GM18909 (cell line): ENCODE measurements around the gene CCM2L.

Experiments used
- ATAC-seq: cut with Tn5 transposase; IDR thresholded peaks from one replicate; pipeline ENCODE4 v1.9.1; 2021; ENCODE audit warnings: mild to moderate bottlenecking; ENCODE audit not compliant: unreplicated experiment, poor library complexity

CCM2L gene

DNA sequence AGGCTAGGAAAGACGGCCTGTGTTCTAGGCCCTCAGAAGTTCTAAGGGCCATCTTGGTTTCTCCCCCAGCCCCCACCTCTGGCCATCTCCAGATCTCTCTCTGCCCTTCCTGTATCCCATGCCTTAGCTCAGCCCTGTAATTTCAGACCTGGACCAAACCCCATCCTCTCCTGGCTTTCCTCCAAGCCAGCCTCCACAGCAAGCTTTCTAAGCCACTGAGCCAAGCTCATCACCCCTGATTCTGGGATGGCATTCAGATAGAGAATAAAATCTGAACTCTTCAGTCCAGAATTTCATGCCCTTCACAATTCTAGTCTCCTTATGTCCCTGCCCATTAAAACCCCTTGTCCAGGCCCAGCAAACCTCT is 18.9 kb upstream of the CCM2L start:
- ATAC-seq, result no peak

DNA sequence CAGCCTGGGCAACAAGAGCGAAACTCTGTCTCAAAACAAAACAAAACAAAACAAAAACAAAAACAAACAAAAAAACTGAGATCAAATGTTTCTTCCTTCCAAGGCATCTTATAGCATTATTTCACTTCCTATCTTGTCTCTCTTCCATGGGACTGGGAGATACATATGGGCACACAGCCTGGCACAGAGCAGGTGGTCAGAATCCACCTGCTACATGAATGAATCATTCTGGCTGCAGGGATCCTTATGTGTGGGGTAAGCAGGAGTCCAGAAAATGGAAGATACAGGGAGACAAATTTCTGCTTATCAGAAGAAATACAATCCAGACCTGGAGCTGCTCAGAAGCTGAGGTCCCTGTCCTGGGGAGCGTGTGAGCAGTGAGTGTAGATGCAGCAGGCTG is 18.2 kb upstream of the CCM2L start:
- ATAC-seq, result no peak

DNA sequence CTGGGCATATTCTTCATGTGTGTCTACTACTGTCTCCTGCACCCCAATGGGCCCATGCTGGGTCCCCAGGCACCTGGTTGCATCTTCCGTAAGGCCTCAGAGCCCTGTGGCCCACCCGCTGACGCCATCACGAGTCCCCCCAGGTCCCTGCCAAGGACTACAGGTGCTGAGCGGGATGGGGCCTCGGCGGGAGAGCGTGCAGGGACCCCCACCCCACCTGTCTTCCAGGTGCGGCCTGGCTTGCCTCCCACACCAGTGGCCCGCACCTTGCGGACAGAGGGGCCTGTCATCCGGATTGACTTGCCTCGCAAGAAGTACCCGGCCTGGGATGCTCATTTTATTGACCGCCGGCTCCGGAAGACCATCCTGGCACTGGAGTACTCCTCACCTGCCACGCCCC is 13.2 kb upstream of the CCM2L start:
- ATAC-seq, result no peak

DNA sequence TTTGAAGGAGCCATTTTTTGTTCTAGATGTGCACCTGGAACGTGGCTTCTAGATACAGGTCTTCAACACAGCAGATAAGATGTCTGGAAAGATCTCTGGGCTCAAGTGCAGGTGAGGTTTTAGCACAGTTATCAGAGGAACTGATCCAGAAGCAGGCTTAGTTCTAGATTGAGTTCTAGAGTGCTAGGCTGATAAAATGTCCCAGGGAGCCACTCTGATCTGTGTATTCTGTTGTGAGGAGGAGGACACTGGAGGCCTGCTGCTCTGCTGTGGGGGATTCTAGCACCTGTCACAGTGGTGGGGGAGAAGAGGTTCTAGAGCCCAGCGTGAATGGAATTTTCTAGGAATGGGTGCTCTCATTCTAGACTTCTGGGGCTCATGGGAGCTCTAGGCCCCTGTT is 12.0 kb upstream of the CCM2L start:
- ATAC-seq, result no peak

DNA sequence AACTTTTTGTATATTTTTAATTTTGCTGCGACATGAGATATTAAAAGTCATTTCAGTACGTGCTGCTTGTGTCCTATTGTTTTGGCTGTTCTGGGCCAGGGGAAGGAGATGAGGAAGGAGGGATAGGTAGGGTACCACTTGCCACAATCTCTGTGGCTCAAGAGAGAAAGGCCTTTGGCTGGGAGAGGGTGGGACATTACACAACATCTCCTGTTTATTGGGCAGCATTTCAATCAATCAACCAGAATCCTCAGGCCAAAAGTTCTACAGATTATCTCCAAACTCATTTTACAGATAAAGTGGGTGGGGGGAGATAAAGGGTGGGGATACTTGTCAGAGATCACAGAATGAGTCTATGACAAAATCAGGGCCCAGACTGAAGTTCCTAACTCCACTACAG is 6.9 kb upstream of the CCM2L start:
- no peak for ATAC-seq

DNA sequence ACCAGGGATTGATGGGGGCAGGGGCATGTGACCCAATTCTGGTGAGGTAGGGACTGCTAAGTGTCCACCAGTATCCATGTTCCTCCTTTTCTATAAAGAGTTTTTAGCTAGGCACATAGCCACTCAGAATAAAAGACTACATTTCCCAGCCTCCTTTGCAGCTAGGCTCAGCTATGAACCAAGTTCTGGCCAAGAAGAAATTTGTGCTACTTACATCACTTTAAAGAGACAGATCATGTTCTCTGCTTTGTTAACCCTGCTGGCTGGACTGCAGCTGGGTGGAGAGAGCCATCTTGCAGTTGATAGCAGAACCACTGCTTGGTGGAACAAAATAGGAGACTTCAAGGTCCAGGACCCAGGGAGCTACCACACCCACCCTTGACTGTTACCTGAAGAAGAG is 5.3 kb upstream of the CCM2L start:
- no peak for ATAC-seq

DNA sequence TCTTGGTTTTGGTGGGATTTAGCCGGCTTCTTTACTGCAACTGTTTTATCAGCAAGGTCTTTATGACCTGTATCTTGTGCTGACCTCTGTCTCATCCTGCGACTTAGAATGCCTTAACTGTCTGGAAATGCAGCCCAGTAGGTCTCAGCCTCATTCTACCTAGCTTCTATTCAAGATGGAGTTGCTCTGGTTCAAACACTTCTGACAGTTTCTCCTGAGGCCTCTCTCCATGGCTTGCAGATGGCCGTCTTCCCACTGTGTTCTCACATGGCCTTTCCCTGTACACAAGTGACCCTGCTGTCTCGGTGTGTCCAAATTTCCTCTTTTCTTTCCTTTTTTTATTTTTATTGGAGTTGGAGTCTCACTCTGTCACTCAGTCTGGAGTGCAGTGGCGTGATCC is 4.2 kb upstream of the CCM2L start:
- ATAC-seq, result no peak

DNA sequence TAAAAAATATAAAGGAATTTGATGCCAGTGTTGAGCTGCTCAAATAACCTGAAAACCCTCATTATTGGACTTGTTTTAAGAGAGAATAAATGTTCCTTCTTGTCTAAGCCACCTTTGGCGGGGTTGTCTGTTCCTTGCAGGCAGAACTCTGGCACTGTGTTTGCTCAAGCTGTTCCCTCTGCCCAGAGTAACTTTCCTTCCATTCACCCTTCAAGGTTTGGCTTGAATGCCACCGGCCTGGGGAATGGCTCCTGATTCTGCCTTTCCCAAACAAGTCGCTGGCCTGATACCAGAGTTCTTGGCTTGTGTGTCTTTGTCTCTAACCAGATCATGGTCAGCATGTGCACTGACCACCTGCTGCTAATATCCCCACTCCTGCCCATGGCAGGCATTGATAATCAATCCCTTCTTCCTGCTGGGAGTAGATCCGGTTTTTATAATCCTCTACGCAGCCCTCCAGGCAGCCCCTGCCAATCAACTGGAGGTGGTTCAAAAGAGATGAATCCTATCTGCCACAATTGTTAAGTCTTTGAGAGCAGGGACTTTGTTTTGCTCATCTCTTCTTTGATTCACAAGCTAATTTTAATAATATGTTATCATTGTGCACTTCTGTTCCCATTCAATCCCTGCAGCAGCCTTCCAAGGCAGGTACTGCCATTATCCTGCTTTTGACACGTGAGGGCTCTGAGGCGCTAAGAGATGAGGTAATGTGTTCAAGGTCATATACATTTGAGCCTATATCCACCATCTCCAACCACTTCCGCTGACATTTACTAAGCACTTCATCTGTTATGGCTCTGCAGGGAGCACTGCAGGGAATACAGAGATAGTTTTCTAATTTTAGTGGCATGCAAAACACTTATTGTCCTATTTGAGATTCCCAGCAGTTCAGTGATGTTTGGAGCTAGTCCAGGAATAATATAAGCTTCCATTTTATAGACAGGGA is 3.1 kb upstream of the CCM2L start:
- ATAC-seq, result no peak

DNA sequence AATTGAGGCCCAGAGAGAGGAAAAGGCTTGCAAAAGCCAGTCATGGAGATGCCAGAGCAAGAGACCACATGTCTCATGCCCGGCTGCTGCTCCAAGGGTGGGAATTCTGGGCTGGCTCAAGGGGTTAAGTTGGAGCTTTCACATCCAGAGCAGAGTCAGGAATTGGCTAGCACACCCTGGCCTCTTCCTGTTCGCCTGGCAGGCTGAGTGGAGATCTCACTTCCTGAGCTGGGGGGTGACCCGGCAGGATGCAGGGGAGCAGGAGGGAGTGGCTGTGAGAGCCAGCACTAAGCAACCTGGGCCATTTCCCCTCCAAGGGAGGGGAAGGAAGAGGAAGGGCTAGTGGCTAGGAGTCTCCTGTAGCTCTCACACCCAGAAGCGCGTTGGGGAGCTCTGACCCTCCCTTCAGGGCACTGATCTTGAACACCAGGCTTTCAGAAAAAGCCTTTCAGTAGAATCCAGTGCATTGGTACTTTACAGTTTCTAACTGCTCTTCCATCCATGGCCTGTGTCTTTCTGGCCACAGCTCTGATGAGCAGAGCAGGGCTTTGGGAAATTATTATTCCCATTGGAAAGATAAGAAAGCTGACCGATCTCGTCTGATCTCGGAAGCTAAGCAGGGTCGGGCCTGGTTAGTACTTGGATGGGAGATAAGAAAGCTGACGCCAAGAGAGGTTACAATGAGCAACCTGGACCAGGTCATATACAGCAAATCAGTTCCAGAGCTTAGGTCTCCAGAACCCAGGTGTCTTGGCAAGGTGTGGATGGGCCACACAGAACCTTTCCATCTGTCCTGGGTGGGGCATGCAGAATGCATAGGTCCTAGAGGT is 2.2 kb upstream of the CCM2L start:
- no peak for ATAC-seq

DNA sequence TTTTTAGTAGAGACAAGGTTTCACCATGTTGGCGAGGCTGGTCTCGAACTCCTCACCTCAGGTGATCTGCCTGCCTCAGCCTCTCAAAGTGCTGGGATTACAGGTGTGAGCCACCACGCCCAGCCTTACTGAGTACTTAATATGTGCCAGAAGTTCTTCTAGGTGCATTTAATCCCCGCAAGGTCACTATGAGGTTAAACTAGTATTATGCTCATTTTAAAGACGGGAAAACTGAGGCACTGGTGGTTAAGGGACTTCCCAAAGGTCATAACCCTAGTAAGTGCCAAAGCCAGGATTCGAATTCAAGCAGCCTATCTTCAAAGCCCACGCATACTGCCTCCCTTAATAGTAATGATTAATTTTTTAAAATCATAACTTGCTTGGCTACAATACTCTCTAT is 674 bp upstream of the CCM2L start:
- ATAC-seq, result no peak

DNA sequence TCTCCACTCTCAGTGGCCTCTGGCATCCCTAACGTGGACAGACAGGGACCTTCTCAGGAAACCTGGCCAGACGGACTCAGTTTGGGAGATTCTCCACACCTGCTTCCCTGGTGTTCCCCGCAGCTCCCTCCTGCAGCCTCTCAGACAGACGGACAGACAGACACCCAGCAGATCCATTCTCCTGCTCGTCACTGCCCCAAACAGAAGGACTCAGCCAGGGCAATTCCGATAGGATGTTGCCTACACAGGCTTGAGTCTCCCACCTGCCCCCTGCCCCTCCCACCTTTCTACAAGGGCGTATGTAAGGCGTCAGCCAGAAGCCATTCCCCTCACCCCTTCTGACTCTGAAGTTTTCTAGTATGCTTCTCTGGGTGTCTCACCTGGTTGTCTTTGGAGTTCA is 428 bp downstream of the CCM2L start:
- ATAC-seq, result no peak

DNA sequence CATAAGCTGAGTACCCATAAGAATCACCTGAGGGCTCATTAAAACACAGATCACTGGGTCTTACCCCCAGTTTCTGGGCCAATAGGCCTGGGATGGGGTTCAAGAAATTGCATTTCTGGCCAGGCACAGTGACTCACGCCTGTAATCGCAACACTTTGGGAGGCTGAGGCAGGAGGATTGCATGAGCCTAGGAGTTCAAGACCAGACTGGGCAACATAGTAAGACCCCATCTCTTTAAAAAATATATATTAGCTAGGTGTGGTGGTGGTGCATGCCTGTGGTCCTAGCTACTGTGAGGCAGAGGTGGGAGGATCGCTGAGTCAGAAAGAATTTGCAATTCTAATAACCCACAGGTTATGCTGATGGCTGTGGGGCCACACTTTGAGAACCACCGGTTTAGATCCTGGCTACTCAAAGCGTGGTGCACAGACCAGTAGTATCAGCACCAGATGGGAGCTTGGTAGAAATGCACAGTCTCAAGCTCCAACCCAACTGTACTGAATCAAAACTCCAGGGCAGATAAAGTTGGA is 2.0 kb downstream of the CCM2L start:
- ATAC-seq, result no peak

DNA sequence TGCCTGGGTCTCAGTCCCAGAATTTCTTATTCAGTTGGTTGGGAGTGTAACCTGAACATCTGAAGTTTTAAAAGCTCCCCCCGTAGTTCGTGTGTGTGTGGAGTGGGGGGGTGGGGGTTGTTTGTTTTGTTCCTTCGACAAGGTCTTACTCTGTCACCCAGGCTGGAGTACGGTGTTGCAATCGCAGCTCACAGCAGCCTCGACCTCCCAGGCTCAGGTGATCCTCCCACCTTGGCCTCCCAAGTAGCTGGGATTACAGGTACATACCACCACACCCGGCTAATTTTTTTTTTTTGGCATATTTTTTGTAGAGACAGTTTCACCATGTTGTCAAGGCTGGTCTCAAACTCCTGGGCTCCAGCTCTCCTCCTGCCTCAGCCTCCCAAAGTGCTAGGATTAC is 3.1 kb downstream of the CCM2L start:
- no peak for ATAC-seq

DNA sequence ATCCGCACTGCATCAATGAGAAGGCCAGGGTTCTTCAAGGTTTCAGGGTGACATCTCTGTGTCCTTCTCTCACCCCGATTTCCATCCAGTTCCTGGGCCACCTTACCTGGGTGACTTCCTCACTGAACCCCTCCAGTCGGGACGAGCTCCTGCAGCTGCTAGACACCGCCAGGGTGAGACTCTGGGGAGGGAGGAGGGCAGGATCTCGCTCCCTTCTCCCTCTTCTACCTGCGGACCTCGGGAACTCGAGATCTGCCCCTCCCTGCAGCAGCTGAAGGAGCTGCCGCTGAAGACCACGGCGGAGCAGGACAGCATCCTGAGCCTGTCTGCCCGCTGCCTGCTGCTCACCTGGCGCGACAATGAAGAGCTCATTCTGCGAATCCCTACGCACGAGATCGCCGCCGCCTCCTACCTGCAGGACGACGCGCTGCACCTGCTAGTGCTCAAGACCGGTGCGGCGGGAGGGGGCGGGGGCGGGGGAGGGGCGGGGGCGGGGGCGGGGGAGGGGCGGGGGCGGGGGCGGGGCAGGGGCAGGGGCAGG is 7.5 kb downstream of the CCM2L start:
- ATAC-seq, result no peak

DNA sequence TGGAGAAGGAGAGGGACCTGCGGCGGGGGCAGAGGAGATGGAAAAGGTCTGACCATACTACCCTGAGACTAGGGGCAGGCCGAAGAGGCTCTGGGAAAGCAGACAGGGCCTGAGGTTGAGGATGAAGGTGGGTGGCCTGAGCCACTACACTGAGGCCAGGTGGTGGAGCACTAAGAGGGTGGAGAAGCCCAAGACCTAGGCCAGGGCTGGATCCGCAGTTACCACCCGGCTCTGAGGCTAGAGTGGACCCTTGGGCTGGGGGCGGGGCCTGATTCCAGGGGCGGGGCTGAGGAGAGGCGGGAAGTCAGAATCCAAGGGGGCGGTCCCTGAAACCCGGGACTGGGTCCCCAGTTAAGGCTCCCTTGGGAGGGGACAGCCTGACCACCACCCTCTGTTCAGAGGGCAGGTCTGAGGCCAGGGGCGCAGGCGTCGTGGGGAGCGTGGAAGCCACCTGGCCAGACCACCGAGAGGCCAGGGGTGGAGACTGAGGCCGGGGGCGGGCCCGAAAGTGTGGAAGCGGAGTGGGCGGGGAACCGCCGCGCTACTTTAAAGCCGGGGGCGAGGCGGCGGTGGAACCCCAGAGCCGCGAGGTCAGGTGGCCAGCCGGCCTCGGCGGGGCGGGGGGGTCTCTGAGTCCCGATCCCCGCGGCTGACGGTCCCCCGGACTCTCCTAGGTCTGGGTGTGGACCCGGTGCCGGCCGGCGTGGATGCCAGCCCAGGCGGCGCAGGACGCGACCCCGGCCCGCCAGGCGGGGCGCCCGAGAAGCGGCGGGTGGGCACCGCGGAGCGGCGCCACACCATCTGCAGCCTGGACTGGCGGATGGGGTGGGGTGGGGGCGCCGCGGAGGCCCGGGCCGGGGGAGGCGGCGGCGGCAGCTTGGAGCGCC is 8.3 kb downstream of the CCM2L start:
- ATAC-seq, result no peak

DNA sequence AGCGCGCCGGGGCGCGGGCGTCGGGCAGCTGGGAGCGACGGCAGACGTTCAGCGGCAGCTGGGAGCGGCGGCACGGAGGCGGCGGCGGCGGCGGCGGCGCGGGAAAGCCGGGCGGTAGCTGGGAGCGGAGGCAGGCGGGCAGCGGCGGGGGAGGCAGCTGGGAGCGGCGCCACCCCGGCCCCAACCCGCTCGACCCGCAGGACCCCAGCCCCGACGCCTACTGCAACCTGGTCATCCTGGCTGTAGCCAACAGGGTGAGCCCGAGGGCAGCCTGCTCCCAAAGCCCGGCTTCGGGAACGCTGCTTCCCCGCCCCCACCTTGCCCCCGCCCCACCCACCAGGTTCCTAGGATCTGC is 8.9 kb downstream of the CCM2L start:
- ATAC-seq, result no peak

DNA sequence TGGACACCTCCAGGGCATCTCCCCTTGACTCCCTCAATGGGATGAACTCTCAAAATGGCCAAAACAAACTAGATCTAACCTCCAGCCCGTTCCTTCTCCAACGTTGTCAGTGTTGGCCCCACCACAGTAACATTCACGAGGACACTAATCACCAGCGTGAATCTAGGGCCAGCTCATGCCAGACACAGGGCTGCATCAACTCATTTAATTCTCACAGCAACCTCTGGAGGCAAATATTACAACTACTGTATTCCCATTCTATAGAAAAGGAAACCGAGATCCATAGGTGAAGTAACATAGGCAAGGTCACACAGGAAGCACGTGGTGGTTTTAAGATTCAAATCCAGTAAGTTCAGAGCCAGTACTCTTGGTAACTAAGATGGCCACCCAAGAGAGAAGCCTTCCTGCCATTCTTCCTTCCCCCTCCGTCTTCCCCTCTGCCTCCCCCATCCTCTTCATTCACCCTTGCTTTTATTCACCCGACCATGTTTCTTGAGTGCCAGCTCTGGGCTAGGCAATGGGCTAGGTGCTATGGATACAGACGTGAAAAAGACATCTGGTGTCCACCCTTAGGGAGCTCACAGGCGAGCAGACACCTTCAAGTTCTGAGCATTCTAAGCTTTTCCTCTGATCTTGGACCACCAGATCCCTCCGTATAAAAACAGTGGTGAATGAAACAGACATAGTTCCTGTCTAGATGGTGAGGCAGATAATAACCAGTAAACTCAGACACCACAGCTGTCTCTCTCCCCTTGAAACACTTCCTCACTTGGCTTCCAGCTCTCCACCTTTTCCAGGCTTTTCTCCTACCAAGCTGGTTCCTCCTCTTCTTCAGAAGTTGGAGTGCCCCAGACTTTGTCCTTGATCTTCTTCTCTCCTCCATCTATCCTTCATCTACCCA is 9.6 kb downstream of the CCM2L start:
- ATAC-seq, result no peak

DNA sequence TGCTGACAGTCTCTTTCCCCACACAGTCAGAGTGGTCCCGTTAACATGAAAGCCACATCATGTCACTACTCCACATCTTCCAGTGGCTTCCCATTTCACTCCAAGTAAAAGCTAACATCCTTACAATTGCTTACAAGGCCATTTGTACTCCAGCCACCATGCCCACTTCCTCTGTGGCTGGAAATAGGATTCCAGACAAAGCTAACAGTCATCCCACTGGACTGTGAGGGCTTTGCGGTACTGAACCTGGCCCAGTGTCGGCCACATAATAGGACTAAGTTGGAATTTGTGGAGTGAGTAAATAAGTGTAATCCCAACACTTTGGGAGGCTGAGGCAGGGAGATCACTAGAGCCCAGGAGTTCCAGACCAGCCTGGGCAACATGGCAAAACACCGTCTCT is 10.9 kb downstream of the CCM2L start:
- ATAC-seq, result no peak

DNA sequence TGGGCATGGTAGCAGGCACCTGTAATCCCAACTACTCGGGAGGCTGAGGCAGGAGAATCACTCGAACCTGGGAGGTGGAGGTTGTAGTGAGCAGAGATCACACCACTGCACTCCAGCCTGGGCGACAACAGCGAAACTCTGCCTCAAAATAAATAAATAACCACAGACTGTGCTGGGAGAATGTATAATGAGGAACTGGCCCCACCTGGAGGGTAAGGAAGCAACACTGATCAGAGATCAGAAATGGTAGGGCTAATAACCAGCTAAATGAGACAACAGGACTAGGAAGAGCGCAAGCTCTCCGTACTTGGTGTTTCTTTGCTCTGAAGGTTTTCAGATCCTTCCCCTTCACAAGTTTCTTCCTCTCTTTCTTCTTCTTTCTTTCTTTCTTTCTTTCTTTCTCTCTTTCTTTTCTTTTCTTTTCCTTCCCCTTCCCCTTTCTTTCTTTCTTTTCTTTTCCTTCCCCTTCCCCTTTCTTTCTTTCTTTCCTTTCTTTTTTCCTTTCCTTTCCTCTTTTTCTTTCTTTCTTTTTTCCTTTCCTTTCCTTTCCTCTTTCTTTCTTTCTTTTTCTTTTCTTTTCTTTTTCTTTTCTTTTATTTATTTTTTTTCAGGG is 14.6 kb downstream of the CCM2L start:
- ATAC-seq, result no peak
